ENCODE measurements around the gene CYB5RL.
"Not testable (repeated sequence)": the region's sequence is repeated elsewhere in the genome, so short reads cannot be mapped to it uniquely, and the experiment has no call there.

CYB5RL gene

GRCh38 chr1:54225986-54226559, 26.2 kb upstream of the CYB5RL start:
- no peak for DNase-seq (ENCODE audit: low read depth in 2 of 2)

DNA sequence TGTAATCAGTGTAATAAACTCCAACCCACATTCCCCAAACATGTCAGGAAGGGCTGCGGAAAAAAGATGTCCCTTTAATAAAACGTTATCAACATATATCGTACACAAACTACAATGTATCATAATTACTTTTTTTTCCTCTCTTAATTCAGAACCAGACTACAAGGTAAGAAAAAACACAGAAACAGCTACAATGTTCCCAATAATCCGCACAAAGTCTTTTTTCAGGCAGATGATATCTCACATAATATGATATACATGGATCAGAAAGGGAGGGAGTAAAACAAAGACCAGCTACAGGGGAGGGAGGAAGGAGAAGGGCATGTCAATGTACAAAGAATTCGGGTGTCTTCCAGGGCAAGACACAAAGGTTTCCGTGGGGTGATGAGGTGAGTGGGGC, 25.5 kb upstream of the CYB5RL start:
- no peak for DNase-seq (ENCODE audit: low read depth in 2 of 2)

GRCh38 chr1:54224233-54224632, 24.4 kb upstream of the CYB5RL start:
- no peak for DNase-seq (ENCODE audit: low read depth in 2 of 2)

- DNase-seq (ENCODE audit: low read depth in 2 of 2): no peak
These were observed 23.8 kb upstream of the CYB5RL start for GRCh38 chr1:54223441-54224202.

DNA sequence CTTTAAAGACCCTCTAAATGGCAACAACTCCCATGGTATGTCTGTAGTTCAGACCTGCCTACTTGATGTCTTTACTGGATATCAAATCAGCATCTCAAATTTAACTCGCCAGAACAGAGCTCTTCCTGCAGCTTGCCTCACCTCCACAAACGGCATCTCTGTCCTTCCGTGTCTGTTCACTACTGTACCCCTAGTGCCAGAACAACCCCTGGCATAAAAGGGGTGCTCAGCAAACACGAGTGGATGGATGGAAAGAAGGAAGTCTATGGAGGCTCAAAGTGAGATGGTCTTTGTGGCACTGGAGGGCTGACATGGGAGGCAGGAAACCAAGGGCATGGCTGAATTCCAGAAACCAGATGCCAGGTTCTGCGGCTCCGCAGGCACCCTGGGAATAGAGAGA, 22.9 kb upstream of the CYB5RL start:
- no peak for DNase-seq (ENCODE audit: low read depth in 2 of 2)

DNA sequence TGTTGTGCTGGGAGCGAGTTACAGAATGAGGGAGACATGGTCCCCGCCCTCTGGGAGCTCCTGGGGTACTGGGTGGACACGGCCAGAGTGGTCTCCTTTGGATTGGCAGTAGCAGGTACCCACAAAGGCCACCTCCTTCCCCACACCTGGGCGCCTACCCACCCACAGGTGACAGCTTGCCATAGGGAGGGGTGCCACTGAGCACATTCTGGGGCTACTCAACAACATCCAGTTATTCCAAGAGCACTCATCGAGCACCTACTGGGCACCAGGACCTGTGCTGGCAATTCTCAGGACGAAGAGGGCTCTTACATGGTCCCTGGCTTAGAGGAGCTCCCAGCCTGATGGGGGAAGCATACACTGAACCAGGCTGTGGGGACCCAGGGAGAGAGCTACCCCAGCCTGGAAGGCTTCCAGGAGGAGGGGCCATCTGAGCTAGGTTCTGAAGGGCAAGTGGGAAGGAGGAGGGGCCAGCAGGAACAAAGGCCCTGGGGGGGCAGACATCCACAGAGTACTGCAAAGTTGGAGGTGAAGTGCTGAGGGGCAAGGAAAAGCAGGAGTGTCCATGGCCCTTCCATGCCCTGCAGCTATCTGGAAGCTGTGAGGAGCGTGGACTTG, 22.1 kb upstream of the CYB5RL start:
- no peak for DNase-seq (ENCODE audit: low read depth in 2 of 2)

- no peak for DNase-seq (ENCODE audit: low read depth in 2 of 2)
These were observed 21.4 kb upstream of the CYB5RL start for GRCh38 chr1:54221113-54221834.

- no peak for DNase-seq (ENCODE audit: low read depth in 2 of 2)
These were observed 20.4 kb upstream of the CYB5RL start for GRCh38 chr1:54220004-54220811.

DNA sequence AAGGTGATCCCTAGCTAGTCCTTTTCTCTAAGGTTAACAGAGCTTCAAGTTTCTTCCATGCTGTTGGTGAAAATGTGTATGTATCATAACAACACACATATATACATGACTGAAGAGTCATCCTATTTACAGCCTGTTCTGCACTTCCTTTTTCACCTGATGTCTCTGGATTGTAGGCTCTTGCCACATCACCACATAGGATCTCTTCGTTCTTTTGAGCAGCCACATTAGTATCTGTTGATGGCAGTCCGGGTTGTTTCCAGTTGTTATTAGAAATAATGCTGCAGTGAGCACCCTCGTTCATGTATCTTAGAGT, 19.8 kb upstream of the CYB5RL start:
- no peak for DNase-seq (ENCODE audit: low read depth in 2 of 2)

GRCh38 chr1:54218883-54219687, 19.3 kb upstream of the CYB5RL start:
- no peak for DNase-seq (ENCODE audit: low read depth in 2 of 2)

GRCh38 chr1:54215523-54215922, 15.7 kb upstream of the CYB5RL start:
- DNase-seq (ENCODE audit: low read depth in 2 of 2): no peak

DNA sequence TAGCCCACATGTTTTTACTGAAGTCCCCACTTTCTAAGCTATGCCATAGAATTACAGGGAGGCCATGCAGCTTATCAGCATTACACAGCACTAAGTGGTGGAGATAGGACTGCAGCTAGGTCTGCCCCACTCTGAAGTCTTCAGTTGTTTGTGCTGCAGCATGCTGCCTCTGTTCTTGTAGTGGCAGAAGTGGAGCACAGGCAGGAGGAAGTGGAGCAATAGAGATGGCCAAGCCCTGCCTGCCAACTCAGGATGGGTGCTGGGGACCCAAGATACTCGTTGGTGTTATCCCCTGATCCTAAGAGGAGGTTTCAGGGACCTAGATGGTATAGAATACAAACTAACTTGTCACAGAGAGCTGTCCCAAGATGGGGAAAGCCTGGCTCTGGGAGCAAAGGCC, 13.0 kb upstream of the CYB5RL start:
- no peak for DNase-seq (ENCODE audit: low read depth in 2 of 2)

DNA sequence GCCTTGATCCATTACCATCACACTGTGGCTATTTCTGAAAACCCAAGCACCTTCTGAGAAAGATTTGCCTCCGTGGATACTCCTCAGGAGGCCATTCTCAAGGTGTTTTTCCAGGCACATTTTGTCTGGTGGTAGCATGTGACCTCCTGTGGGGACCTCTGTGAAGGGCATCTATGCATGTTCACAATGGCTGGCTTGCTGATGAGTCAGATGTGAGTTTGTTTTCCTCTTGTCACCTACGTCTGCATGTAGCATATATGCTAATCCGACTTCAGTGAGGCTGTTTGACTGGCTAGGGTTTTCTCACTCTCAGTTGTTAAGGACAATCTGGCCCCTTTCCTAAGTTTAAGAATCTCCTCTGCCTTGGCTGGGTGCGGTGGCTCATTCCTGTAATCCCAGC, 8.1 kb upstream of the CYB5RL start:
- DNase-seq (ENCODE audit: low read depth in 2 of 2): not testable (repeated sequence)

DNA sequence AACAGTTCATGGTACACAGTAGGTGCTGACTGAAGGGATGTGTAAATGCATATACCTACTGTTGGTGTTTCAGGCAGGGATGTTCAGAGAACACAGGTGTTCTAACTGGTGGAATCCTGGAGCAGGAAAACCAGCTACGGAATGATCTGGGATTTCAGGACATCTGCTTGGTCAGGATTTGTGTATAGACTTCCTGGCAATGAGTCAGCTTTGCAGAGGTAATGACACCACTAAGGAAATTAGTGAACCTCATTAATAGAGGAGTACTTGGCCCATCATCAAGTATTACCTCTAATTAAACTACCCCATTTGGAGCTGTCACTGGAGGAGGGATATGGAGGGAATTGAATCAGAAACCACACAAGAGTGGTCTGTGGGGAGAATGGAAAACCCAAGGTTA, 7.5 kb upstream of the CYB5RL start:
- no peak for DNase-seq (ENCODE audit: low read depth in 2 of 2)

DNA sequence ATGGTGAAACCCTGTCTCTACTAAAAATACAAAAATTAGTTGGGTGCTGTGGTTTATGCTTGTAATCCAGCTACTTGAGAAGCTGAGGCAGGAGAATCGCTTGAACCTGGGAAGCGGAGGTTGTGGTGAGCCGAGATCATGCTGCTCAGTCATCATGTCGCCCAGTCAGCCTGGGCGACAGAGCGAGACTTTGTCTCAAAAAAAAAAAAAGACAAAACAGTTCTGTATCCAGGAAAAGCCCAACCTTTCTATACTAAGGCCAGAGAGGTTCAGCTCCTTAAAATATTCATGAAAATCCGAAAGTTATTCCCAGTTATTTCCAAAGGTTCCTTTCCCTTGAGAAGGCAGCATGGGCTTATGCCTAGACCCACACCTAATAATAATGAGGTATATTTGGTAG, 4.4 kb upstream of the CYB5RL start:
- DNase-seq (ENCODE audit: low read depth in 2 of 2): no peak

- DNase-seq (ENCODE audit: low read depth in 2 of 2): no peak
These were observed 728 bp upstream of the CYB5RL start for GRCh38 chr1:54200519-54200997.

GRCh38 chr1:54199151-54199764, 572 bp downstream of the CYB5RL start:
- no peak for DNase-seq (ENCODE audit: low read depth in 2 of 2)

GRCh38 chr1:54193453-54193852, 6.4 kb downstream of the CYB5RL start:
- no peak for DNase-seq (ENCODE audit: low read depth in 2 of 2)

- DNase-seq (ENCODE audit: low read depth in 2 of 2): no peak
These were observed 8.3 kb downstream of the CYB5RL start for GRCh38 chr1:54191525-54191924.

DNA sequence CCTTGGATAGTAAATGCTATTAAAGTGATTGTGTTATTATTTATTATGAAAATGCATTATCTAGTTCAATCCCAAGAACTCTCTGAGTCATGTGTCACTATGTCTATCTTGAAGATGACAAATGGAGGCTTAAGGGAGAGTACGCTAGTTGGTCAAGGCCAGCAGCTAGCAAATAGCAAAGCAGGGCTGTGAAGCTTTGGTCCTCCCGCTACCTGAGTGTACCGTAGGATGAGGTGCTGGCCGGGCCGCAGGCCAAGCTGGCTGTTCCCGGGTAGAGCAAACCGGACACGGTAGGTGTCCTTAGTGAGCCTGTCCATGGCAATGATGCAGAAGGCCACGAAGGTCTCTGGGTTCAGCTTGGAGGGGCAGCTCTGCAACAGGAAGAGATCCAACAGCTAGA, 9.3 kb downstream of the CYB5RL start:
- no peak for DNase-seq (ENCODE audit: low read depth in 2 of 2)

DNA sequence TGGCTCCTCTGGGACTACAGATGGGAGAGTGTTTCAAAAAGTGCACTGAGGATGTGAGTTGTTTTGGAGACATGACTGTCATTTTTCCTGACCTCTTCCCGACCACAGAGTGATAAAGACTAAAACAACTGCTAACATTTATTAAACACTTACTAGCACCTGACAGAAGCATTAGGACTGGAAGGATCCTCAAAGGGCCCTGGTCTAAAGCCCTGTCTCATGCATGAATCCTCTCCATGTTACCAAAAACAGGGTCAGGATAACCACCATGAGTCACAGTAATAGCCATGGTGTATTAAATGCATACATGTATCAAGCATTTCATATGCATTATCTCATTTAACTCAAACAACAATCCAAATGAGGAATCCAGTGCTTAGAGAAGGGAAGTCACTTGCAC, 11.5 kb downstream of the CYB5RL start:
- DNase-seq (ENCODE audit: low read depth in 2 of 2): no peak
